ENCODE measurements around the gene COL5A3. TPM values are rescaled to one million over a fixed set of nuclear protein-coding genes. Genes with fewer than 3 reads are reported as not detected.

Gene COL5A3
- total RNA-seq, 2 donors from 2014 or later, result 2.4 to 5.5 TPM

DNA sequence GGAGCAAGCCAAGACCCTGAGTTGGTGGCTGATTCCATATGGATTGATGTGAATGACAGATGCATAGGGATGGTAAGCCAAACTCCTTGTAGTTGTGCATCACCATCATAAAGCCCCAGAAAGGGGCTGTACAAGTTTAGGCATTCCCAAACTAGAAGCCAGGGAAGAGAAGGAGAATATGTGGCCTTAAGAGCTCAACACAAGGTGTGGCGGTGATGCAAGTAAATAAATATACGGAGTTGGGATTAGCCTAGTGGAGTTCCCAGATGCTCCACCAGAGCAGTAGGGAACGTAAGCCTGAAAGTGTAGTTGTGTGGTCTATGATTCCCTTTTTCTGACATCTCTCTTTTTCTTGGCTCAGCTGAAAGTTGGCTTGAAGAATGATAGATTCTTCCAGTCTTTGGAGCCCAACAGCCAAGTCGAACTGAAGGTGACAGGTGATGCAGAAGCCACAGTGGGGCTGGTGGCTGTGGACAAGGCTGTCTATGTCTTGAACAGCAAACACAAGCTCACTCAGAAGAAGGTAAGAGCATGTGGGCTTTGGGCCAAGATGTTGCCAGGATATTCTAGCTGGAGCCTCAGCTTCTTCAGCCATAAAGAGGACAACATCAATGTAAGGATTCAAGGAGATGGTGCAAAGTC, 33.1 kb upstream of the COL5A3 start:
- H3K27ac ChIP-seq, result no peak overlapping the region
- H3K9me3 ChIP-seq, result no peaks in the 10 kb centered on the region
- no peaks in the 10 kb centered on the region for H3K36me3 ChIP-seq
- no peak overlapping the region for H3K9ac ChIP-seq (ENCODE audit: low read depth in 2 of 2, low read length in 2 of 2)
- no peaks in the 10 kb centered on the region for H3K4me1 ChIP-seq
- TF ChIP-seq, protein P1, sequence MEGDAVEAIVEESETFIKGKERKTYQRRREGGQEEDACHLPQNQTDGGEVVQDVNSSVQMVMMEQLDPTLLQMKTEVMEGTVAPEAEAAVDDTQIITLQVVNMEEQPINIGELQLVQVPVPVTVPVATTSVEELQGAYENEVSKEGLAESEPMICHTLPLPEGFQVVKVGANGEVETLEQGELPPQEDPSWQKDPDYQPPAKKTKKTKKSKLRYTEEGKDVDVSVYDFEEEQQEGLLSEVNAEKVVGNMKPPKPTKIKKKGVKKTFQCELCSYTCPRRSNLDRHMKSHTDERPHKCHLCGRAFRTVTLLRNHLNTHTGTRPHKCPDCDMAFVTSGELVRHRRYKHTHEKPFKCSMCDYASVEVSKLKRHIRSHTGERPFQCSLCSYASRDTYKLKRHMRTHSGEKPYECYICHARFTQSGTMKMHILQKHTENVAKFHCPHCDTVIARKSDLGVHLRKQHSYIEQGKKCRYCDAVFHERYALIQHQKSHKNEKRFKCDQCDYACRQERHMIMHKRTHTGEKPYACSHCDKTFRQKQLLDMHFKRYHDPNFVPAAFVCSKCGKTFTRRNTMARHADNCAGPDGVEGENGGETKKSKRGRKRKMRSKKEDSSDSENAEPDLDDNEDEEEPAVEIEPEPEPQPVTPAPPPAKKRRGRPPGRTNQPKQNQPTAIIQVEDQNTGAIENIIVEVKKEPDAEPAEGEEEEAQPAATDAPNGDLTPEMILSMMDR (IDR thresholded peaks at IDR 0.05), result no peak
- H3K27me3 ChIP-seq, result no peaks in the 10 kb centered on the region
- H3K4me3 ChIP-seq, result no peak overlapping the region
- intact Hi-C loops (cut with DNase I), result no loop called here
- DNase-seq, result no peak

DNA sequence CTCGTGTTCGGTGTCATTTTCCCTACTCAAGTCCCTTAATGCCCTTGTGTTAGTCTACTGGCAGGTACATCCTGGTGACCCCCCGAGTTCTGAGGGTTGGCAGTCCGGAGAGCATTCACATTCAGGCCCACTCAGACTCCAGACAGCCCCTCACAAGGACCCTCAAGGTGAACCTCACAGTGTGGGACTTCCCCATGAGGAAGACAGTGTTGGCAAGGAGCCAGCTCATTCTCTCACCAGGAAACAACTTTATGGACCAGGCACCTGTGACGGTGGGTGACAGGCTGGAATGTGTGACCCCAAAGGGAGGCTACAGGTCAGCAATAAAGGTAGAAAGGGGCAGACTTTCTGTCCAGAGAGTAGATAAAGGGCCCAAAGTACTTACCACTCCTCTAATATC, 27.5 kb upstream of the COL5A3 start:
- H3K27ac ChIP-seq, result no peak overlapping the region
- H3K9ac ChIP-seq (ENCODE audit: low read depth in 2 of 2, low read length in 2 of 2), result no peak overlapping the region
- H3K9me3 ChIP-seq, result no peaks in the 10 kb centered on the region
- no peaks in the 10 kb centered on the region for H3K4me1 ChIP-seq
- H3K36me3 ChIP-seq, result no peaks in the 10 kb centered on the region
- intact Hi-C loops (cut with DNase I), result no loop called here
- no peak overlapping the region for H3K4me3 ChIP-seq
- TF ChIP-seq, protein P1 (IDR thresholded peaks at IDR 0.05), result no peak
- peak; percentile 47 for DNase-seq
- no peaks in the 10 kb centered on the region for H3K27me3 ChIP-seq

DNA sequence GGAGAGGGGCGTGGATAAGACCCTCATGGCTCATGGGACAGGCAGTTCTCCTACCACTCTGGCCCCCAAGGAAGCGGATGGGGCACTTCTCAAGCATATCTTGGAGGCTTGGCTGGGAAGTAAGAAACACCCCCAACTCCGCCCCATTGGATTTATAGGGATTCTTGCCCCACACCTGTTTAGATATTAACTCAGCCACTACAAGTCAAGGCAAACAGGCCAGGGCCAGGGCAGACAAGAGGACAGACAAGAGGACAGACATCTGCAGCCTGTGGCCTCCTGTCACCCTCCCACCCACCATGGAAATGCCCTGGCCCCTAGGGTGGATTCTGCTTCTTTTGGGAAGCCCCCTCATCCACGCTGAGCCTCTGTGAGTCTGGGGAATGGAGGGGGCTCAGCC, 27.1 kb upstream of the COL5A3 start:
- Histone ChIP-seq H3K9me3 (no peaks in the 10 kb centered on the region), H3K4me1 (no peaks in the 10 kb centered on the region), H3K4me3 (no peak overlapping the region), H3K27ac (no peak overlapping the region), H3K36me3 (no peaks in the 10 kb centered on the region), H3K27me3 (no peaks in the 10 kb centered on the region), H3K9ac (ENCODE audit: low read depth in 2 of 2, low read length in 2 of 2) (no peak overlapping the region)
- TF ChIP-seq, protein P1 (IDR thresholded peaks at IDR 0.05), result no peak
- intact Hi-C loops (cut with DNase I), result no loop called here
- peak; percentile 64 for DNase-seq

DNA sequence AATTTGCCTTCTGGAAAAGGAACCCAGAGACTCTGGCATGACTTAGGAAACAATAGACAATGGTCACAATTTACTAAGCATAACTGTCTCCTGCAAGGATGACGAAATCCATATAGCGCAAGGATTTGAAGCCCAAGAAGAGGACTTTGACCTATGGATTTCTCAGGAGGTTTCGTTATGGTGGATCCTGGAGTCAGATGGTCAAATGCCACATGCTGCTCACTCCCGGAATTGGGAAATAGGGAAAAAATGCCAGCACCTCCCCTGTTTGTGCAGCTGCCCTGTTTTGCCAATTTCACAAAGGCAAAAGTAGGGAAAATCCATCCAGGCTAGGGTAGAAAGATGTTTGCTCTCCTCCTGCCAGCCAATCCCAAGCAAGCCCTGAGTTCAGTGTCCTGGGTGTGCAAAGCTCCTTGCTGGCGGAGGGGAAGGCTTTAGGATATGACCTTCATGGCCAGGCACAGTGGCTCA, 26.3 kb upstream of the COL5A3 start:
- H3K9ac ChIP-seq (ENCODE audit: low read depth in 2 of 2, low read length in 2 of 2), result no peak overlapping the region
- H3K36me3 ChIP-seq, result no peaks in the 10 kb centered on the region
- H3K4me3 ChIP-seq, result no peak overlapping the region
- intact Hi-C loops (cut with DNase I), result no loop called here
- peak; percentile 38 for DNase-seq
- no peaks in the 10 kb centered on the region for H3K27me3 ChIP-seq
- no peaks in the 10 kb centered on the region for H3K9me3 ChIP-seq
- no peak overlapping the region for H3K27ac ChIP-seq
- H3K4me1 ChIP-seq, result no peaks in the 10 kb centered on the region
- TF ChIP-seq, protein P1 (IDR thresholded peaks at IDR 0.05), result no peak

DNA sequence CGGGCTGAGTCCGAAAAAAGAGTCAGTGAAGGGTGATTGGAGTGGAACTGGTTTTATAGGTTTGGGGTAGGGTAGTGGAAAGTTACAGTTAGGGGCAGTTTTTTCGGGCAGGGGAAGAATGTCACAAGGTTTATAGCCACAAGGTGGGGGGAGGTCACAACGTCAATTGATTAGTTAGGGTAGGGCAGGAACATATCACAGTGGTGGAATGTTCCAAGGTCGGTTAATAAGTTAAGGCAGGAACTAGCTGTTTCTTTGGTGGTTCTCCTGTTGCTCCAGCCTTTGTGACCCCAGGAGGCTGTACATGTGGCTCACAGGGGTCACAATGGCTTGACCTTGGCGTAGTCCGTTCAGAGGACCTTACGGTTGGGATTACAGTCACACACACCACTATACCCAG, 23.3 kb upstream of the COL5A3 start:
- TF ChIP-seq, protein P1 (IDR thresholded peaks at IDR 0.05), result no peak
- no peaks in the 10 kb centered on the region for H3K27me3 ChIP-seq
- H3K9ac ChIP-seq (ENCODE audit: low read depth in 2 of 2, low read length in 2 of 2), result no peak overlapping the region
- H3K27ac ChIP-seq, result no peak overlapping the region
- no peaks in the 10 kb centered on the region for H3K4me1 ChIP-seq
- intact Hi-C loops (cut with DNase I), result no loop called here
- no peaks in the 10 kb centered on the region for H3K36me3 ChIP-seq
- H3K4me3 ChIP-seq, result no peak overlapping the region
- no peak for DNase-seq
- H3K9me3 ChIP-seq, result no peaks in the 10 kb centered on the region
